Neural cell (in vitro differentiated cells): ENCODE results near the gene CAMK1D. TPM values are rescaled to one million over a fixed set of nuclear protein-coding genes. Genes with fewer than 3 reads are reported as not detected.
A peak's percentile ranks its signal among the peaks of the same experiment; 100 is the strongest.

Source experiments
- H2AFZ ChIP-seq: fragments of 200-600, 300-800 bp; sonication (generic), shearing (Covaris generic); 2 replicates; pipeline ENCODE4 v1.6.0; 2014; ENCODE audit warnings: low read depth, mild to moderate bottlenecking, antibody characterized with exemption, low read length, moderate library complexity
- H3F3A ChIP-seq: fragments of 200-600 bp; shearing (Covaris generic); 2 replicates; pipeline ENCODE4 v1.6.1; 2016; ENCODE audit warnings: mild to moderate bottlenecking, moderate library complexity, mixed read lengths, antibody characterized with exemption, low read length; ENCODE audit not compliant: insufficient read depth, poor library complexity, severe bottlenecking
- H3K27ac ChIP-seq: fragments of 200-600, 300-800 bp; sonication (generic), shearing (Covaris generic); 2 replicates; pipeline ENCODE4 v1.5.1; 2014; ENCODE audit warnings: mild to moderate bottlenecking, low read length, moderate library complexity
- H3K27me3 ChIP-seq: fragments of 300-800, 200-600 bp; sonication (generic), shearing (Covaris generic); 2 replicates; pipeline ENCODE4 v1.6.0; 2014; ENCODE audit warnings: mild to moderate bottlenecking, low read depth, low read length, moderate library complexity; ENCODE audit not compliant: insufficient read depth
- H3K36me3 ChIP-seq: fragments of 300-800, 200-600 bp; sonication (generic), shearing (Covaris generic); 2 replicates; pipeline ENCODE4 v1.5.1; 2014; ENCODE audit warnings: mild to moderate bottlenecking, antibody characterized with exemption, low read length, moderate library complexity; ENCODE audit not compliant: insufficient read depth
- H3K4me2 ChIP-seq: fragments of 300-800, 200-600 bp; sonication (generic), shearing (Covaris generic); 2 replicates; pipeline ENCODE4 v1.6.0; 2014; ENCODE audit warnings: mild to moderate bottlenecking, low read length
- H3K4me3 ChIP-seq: fragments of 300-800, 200-600 bp; sonication (generic), shearing (Covaris generic); 2 replicates; pipeline ENCODE4 v1.5.1; 2014; ENCODE audit warnings: mild to moderate bottlenecking, low read length, moderate library complexity
- H3K79me2 ChIP-seq: fragments of 200-600 bp; shearing (Covaris generic); replicated peaks from 2 replicates; pipeline ENCODE4 v1.6.0; 2014; ENCODE audit warnings: mild to moderate bottlenecking, low read length, moderate library complexity; ENCODE audit not compliant: insufficient read depth
- H3K9ac ChIP-seq: fragments of 300-800, 200-600 bp; sonication (generic), shearing (Covaris generic); 2 replicates; pipeline ENCODE4 v1.6.1; 2016; ENCODE audit warnings: mild to moderate bottlenecking, low read length, mixed read lengths
- H3K9me2 ChIP-seq: fragments of 200-600 bp; shearing (Covaris generic); 2 replicates; pipeline ENCODE4 v1.6.1; 2016; ENCODE audit warnings: mild to moderate bottlenecking, low read length, mixed read lengths; ENCODE audit not compliant: insufficient read depth
- H3K9me3 ChIP-seq: fragments of 200-600, 300-800 bp; sonication (generic), shearing (Covaris generic); 2 replicates; pipeline ENCODE4 v1.6.1; 2016; ENCODE audit warnings: mild to moderate bottlenecking, mixed run types, low read length, moderate library complexity, mixed read lengths
- H4K20me1 ChIP-seq: fragments of 200-600 bp; shearing (Covaris generic); 2 replicates; pipeline ENCODE4 v1.6.1; 2016; ENCODE audit warnings: mild to moderate bottlenecking, mixed run types; ENCODE audit not compliant: insufficient read depth
- CTCF ChIP-seq: fragments of 450-650 bp; IDR thresholded peaks from 2 replicates; pipeline ENCODE4 v1.5.1; 2014; ENCODE audit warnings: antibody characterized with exemption, mild to moderate bottlenecking, moderate library complexity; ENCODE audit not compliant: poor library complexity, severe bottlenecking
- EP300 ChIP-seq: fragments of 450-650 bp; conservative IDR thresholded peaks from 2 replicates; pipeline ENCODE4 v1.6.1; 2014; ENCODE audit warnings: antibody characterized with exemption, mild to moderate bottlenecking, moderate library complexity; ENCODE audit not compliant: poor library complexity, severe bottlenecking
- EZH2 ChIP-seq: fragments of 200-600, 300-800 bp; shearing (Covaris generic), sonication (generic); IDR thresholded peaks from 2 replicates; pipeline ENCODE4 v1.6.1; 2014; ENCODE audit warnings: antibody characterized with exemption, low read length, borderline replicate concordance, mild to moderate bottlenecking; ENCODE audit not compliant: insufficient read depth, poor library complexity, severe bottlenecking
- MXI1 ChIP-seq: fragments of 450-650 bp; conservative IDR thresholded peaks from 2 replicates; pipeline ENCODE4 v1.6.1; 2014; ENCODE audit warnings: antibody characterized with exemption, mild to moderate bottlenecking; ENCODE audit not compliant: poor library complexity, severe bottlenecking
- POLR2AphosphoS5 ChIP-seq: IDR thresholded peaks from 2 replicates; pipeline ENCODE4 v1.6.1; 2012
- RAD21 ChIP-seq: fragments of 450-650 bp; conservative IDR thresholded peaks from 2 replicates; pipeline ENCODE4 v1.6.1; 2014; ENCODE audit warnings: antibody characterized with exemption, mild to moderate bottlenecking, moderate library complexity
- REST ChIP-seq: IDR thresholded peaks from 2 replicates; pipeline ENCODE4 v1.6.1; 2012; ENCODE audit warnings: borderline replicate concordance
- SMC3 ChIP-seq: fragments of 450-650 bp; conservative IDR thresholded peaks from 2 replicates; pipeline ENCODE4 v1.6.1; 2014; ENCODE audit warnings: antibody characterized with exemption, mild to moderate bottlenecking, moderate library complexity; ENCODE audit not compliant: poor library complexity
- TAF1 ChIP-seq: IDR thresholded peaks from 2 replicates; pipeline ENCODE4 v1.6.1; 2012; ENCODE audit warnings: low read depth
- polyA plus RNA-seq: library from polyadenylated mRNA; depleted of rRNA; stranded (reverse); fragments of >200 nt; gene quantifications from 2 replicates; pipeline ENCODE4 v1.2.3, GENCODE V29; 2014

CAMK1D gene
- polyA plus RNA-seq, 1 donor from 2014 or later, result 13.8 TPM

GRCh38 chr10:12481924-12482323, 132.6 kb downstream of the CAMK1D start:
- no peaks in the 10 kb centered on the region for H3K36me3 ChIP-seq
- H3K27ac ChIP-seq, result no peak overlapping the region
- H3F3A ChIP-seq, result no peaks in the 10 kb centered on the region
- H2AFZ ChIP-seq, result no peak overlapping the region
- H4K20me1 ChIP-seq, result no peaks in the 10 kb centered on the region
- H3K79me2 ChIP-seq, result no peaks in the 10 kb centered on the region
- H3K4me3 ChIP-seq, result no peak overlapping the region
- TF ChIP-seq POLR2AphosphoS5 (peak; percentile 31), CTCF (no peak)
- no peaks in the 10 kb centered on the region for H3K9me3 ChIP-seq
- no peaks in the 10 kb centered on the region for H3K9me2 ChIP-seq
- H3K9ac ChIP-seq, result no peak overlapping the region
- H3K4me2 ChIP-seq, result no peak overlapping the region
- H3K27me3 ChIP-seq, result no peaks in the 10 kb centered on the region

- H3K27ac ChIP-seq, result no peak overlapping the region
Observed at GRCh38 chr10:12482587-12482986, 133.2 kb downstream of the CAMK1D start.

GRCh38 chr10:12484002-12484918, 134.9 kb downstream of the CAMK1D start:
- Histone ChIP-seq H3K36me3 (no peaks in the 10 kb centered on the region), H3K4me3 (no peak overlapping the region), H3K9me2 (no peaks in the 10 kb centered on the region), H2AFZ (no peak overlapping the region), H3K79me2 (no peaks in the 10 kb centered on the region), H3K27ac (no peak overlapping the region), H3K4me2 (no peak overlapping the region), H3K9ac (no peak overlapping the region), H3K27me3 (no peaks in the 10 kb centered on the region), H3K9me3 (no peaks in the 10 kb centered on the region), H3F3A (no peaks in the 10 kb centered on the region), H4K20me1 (no peaks in the 10 kb centered on the region)
- no peak for TF ChIP-seq MXI1
- TF ChIP-seq SMC3, result no peak
- no peak for TF ChIP-seq REST
- TF ChIP-seq RAD21, result no peak
- TF ChIP-seq POLR2AphosphoS5, result no peak
- no peak for TF ChIP-seq EZH2
- no peak for TF ChIP-seq TAF1
- no peak for TF ChIP-seq CTCF
- TF ChIP-seq EP300, result no peak

More at GRCh38 chr10:12482587-12482986, 133.2 kb downstream of the CAMK1D start:
- no peaks in the 10 kb centered on the region for H3K27me3 ChIP-seq
- H3K4me2 ChIP-seq, result no peak overlapping the region
- H3K9ac ChIP-seq, result no peak overlapping the region
- no peak for TF ChIP-seq TAF1
- TF ChIP-seq POLR2AphosphoS5, result no peak
- TF ChIP-seq SMC3, result no peak
- TF ChIP-seq RAD21, result no peak
- H3K9me2 ChIP-seq, result no peaks in the 10 kb centered on the region
- no peaks in the 10 kb centered on the region for H3K36me3 ChIP-seq
- H3F3A ChIP-seq, result no peaks in the 10 kb centered on the region
- no peak overlapping the region for H2AFZ ChIP-seq
- no peak overlapping the region for H3K4me3 ChIP-seq
- no peaks in the 10 kb centered on the region for H3K9me3 ChIP-seq
- no peaks in the 10 kb centered on the region for H3K79me2 ChIP-seq
- no peaks in the 10 kb centered on the region for H4K20me1 ChIP-seq
